Left ventricle myocardium inferior (tissue), 1 donor: ENCODE results near the gene OPN1MW. TPM values are rescaled to one million over a fixed set of nuclear protein-coding genes. Genes with fewer than 3 reads are reported as not detected.

ENCODE experiments used
- total RNA-seq: library from RNA; stranded (reverse); fragmentation: NEBNext Ultra II Directional; extraction: Animal tissue kit (Norgen Biotek cat#: 25700); gene quantifications from one replicate; pipeline ENCODE4 v1.2.1, GENCODE V29; 2021
- donor health status: DM: no; HTN: yes; CAD: no; lungs with severe emphysema.

OPN1MW gene
- total RNA-seq, 1 donor from 2014 or later: not detected

Other genes with a start within 250 kb of the OPN1MW start
- 67.1 TPM for gene NAA10, start 247.6 kb upstream of the OPN1MW start, total RNA-seq
- 7.5 TPM for gene RENBP, start 238.0 kb upstream of the OPN1MW start, total RNA-seq
- gene HCFC1, start 210.8 kb upstream of the OPN1MW start, total RNA-seq: 28.4 TPM
- gene TMEM187, start 209.8 kb upstream of the OPN1MW start, total RNA-seq: 6.4 TPM
- 40.6 TPM for gene IRAK1, start 162.7 kb upstream of the OPN1MW start, total RNA-seq
- 28.3 TPM for gene MECP2, start 84.9 kb upstream of the OPN1MW start, total RNA-seq
- gene OPN1LW, start 38.4 kb upstream of the OPN1MW start, total RNA-seq: not detected
- gene OPN1MW2, start 37.2 kb downstream of the OPN1MW start, total RNA-seq: not detected
- not detected for gene OPN1MW3, start 75.0 kb downstream of the OPN1MW start, total RNA-seq
- not detected for gene TEX28, start 112.5 kb downstream of the OPN1MW start, total RNA-seq
- gene TKTL1, start 113.2 kb downstream of the OPN1MW start, total RNA-seq: 11.7 TPM
- gene FLNA, start 192.0 kb downstream of the OPN1MW start, total RNA-seq: 225 TPM
- gene EMD, start 196.7 kb downstream of the OPN1MW start, total RNA-seq: 55.6 TPM
- gene RPL10, start 215.8 kb downstream of the OPN1MW start, total RNA-seq: 1,850 TPM
- 56.3 TPM for gene DNASE1L1, start 226.7 kb downstream of the OPN1MW start, total RNA-seq
- gene TAFAZZIN, start 228.9 kb downstream of the OPN1MW start, total RNA-seq: 39.8 TPM
- gene ATP6AP1, start 246.1 kb downstream of the OPN1MW start, total RNA-seq: 84.1 TPM